BJ (cell line): ENCODE data around the gene KCTD10. TPM values are rescaled to one million over a fixed set of nuclear protein-coding genes. Genes with fewer than 3 reads are reported as not detected.
A peak's percentile ranks its signal among the peaks of the same experiment; 100 is the strongest.

Source experiments
- CTCF ChIA-PET: fragments of 350-600 bp; formaldehyde crosslinking; extraction: SDS; loops from one replicate; lab custom pipeline; 2021; ENCODE audit warnings: antibody characterized with exemption, inconsistent platforms; lab: Yijun Ruan, JAX
- POLR2A ChIA-PET: fragments of 300-600 bp; sonication (Branson Sonifier 250); formaldehyde crosslinking; extraction: SDS; loops from one replicate; lab custom pipeline; 2021; ENCODE audit warnings: antibody characterized with exemption; lab: Charles Lee
- DNase-seq: peaks from one replicate; pipeline ENCODE4 v3.0.0-alpha.2; 2011; ENCODE audit warnings: low read depth
- H3K27me3 ChIP-seq: 2 replicates; pipeline ENCODE4 v1.6.0; 2011; ENCODE audit warnings: low read length; ENCODE audit not compliant: control insufficient read depth, insufficient read depth
- H3K36me3 ChIP-seq: 2 replicates; pipeline ENCODE4 v1.5.1; 2011; ENCODE audit warnings: low read length; ENCODE audit not compliant: control insufficient read depth, insufficient read depth
- H3K4me3 ChIP-seq: 2 replicates; pipeline ENCODE4 v1.5.1; 2011; ENCODE audit warnings: low read depth, mild to moderate bottlenecking, control low read depth, low read length
- polyA minus RNA-seq: library from RNA; depleted of rRNA, polyadenylated mRNA; stranded (reverse); fragments of >200 nt; gene quantifications from 2 replicates; pipeline ENCODE4 v1.2.3, GENCODE V29; 2011; rRNA and poly(A)+ RNA removed
- polyA plus RNA-seq: library from polyadenylated mRNA; depleted of rRNA; stranded (reverse); fragments of >200 nt; gene quantifications from 2 replicates; pipeline ENCODE4 v1.2.3, GENCODE V29; 2011; rRNA removed
- TF ChIP-seq, protein P1 (sequence below): IDR thresholded peaks from 2 replicates; pipeline ENCODE4 v1.5.1; 2011; ENCODE audit warnings: low read depth, mild to moderate bottlenecking, control low read depth, inconsistent platforms, low read length, moderate library complexity; ENCODE audit not compliant: insufficient read depth

The KCTD10 gene
- polyA plus RNA-seq = 154 and 172 TPM in 2 replicates
- polyA minus RNA-seq = 322 and 463 TPM in 2 replicates

GRCh38 chr12:109477185-109477962 lies at the start of gene KCTD10, which contains the start of gene UBE3B:
KCTD10 (minus strand) TSS chr12:109477300; CDS start chr12:109477262, 38 bp downstream.
UBE3B (plus strand) TSS chr12:109477634; CDS start chr12:109483552, 5,918 bp downstream.
- TF ChIP-seq, protein P1, sequence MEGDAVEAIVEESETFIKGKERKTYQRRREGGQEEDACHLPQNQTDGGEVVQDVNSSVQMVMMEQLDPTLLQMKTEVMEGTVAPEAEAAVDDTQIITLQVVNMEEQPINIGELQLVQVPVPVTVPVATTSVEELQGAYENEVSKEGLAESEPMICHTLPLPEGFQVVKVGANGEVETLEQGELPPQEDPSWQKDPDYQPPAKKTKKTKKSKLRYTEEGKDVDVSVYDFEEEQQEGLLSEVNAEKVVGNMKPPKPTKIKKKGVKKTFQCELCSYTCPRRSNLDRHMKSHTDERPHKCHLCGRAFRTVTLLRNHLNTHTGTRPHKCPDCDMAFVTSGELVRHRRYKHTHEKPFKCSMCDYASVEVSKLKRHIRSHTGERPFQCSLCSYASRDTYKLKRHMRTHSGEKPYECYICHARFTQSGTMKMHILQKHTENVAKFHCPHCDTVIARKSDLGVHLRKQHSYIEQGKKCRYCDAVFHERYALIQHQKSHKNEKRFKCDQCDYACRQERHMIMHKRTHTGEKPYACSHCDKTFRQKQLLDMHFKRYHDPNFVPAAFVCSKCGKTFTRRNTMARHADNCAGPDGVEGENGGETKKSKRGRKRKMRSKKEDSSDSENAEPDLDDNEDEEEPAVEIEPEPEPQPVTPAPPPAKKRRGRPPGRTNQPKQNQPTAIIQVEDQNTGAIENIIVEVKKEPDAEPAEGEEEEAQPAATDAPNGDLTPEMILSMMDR = no peak
- Histone ChIP-seq H3K27me3 (no peaks in the 10 kb centered on the region), H3K36me3 (peaks cover 12% of the 10 kb centered on the region), H3K4me3 (peak within 1 kb of the TSS; percentile 84)
- POLR2A ChIA-PET = interaction anchor here (0.6 kb wide), 1 partner anchor 10 kb away, joined by 3 read pairs; no protein-coding TSS in a partner anchor
- peak; percentile 28 for DNase-seq
- CTCF ChIA-PET = interaction anchor here (0.7 to 5.8 kb wide), 5 partner anchors 8 to 49 kb away, joined by 4 to 40 read pairs (median 5); no protein-coding TSS in a partner anchor

DNA sequence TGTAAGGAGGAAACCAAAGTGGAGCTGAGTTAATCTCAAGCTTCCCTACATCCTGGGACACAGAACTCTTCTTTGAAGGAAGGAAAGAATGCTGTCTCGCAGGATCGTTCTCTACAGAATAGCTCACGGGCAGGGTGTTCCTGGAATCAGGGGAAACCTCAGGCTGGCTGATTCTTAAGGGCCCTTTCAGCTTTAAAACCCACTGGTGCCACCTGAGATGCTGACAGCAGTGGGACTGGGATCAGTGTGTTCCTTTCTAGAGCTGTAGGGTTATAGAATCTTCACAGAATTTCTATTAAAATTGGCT lies 48.1 kb upstream of the KCTD10 start:
- ChIA-PET POLR2A (interaction anchor here (0.8 kb wide), 1 partner anchor 252 kb away, joined by 3 read pairs; no protein-coding TSS in a partner anchor), CTCF (interaction anchor here (1.1 to 2.6 kb wide), 3 partner anchors 11 to 249 kb away, joined by 3 to 10 read pairs (median 5); no protein-coding TSS in a partner anchor)
- no peak for DNase-seq
- TF ChIP-seq, protein P1 = no peak
- Histone ChIP-seq H3K27me3 (no peaks in the 10 kb centered on the region), H3K4me3 (no peak overlapping the region), H3K36me3 (peaks cover 33% of the 10 kb centered on the region)

DNA sequence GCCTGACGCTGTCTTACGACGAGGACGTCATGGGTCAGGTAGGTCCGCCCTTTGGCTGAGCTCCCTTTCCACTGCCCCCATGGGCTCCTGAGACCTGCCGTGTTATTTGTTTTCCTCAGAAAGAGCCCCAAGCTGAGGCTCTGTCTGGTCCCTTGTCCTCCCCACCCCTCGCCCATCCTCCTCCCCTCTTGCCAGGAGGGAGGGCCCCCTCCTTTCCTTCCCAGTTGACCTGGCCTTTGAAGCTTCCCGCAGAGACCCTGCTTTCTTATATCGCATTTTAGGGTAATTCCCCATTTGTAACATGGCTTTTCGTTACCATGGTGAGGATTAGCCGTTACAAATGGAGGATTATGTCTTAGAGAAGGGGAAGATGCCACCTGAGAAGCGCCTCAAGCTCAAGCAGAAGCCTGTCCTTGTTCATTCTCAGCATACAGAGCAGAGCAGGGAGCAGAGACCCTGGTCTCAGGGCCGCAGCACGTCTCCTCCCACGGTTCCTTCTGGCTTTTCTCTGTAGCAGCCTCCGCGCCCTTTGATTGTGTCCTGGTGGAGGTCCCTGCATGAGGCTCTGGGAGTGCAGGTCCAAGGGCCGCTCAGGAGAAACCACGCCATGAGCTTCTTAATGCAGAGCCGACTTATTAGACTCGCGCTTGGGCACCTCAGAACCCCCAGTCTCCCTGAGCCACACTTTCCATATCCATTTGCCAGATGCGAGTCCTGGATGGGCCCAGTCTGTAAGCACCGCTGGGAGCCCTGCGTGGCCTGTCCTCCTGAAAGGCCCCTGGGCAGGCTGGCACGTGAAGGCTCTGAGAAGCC lies 47.6 kb upstream of the KCTD10 start:
- CTCF ChIA-PET = interaction anchor here (1.6 to 2.6 kb wide), 3 partner anchors 26 to 250 kb away, joined by 4 to 10 read pairs (median 5); no protein-coding TSS in a partner anchor

GRCh38 chr12:109523504-109523903 lies 46.4 kb upstream of the KCTD10 start:
- CTCF ChIA-PET = interaction anchor here (0.5 to 2.6 kb wide), 7 partner anchors 10 to 1216 kb away, joined by 3 to 10 read pairs (median 4); no protein-coding TSS in a partner anchor
- TF ChIP-seq, protein P1 = no peak
- Histone ChIP-seq H3K36me3 (peaks cover 38% of the 10 kb centered on the region), H3K27me3 (no peaks in the 10 kb centered on the region), H3K4me3 (no peak overlapping the region)
- POLR2A ChIA-PET = no interaction called here
- DNase-seq = no peak

More for the DNA sequence above, 47.6 kb upstream of the KCTD10 start:
- TF ChIP-seq, protein P1 = no peak
- H3K4me3 ChIP-seq = no peak overlapping the region
- H3K27me3 ChIP-seq = no peaks in the 10 kb centered on the region
- DNase-seq = no peak
- POLR2A ChIA-PET = interaction anchor here (0.8 kb wide), 1 partner anchor 253 kb away, joined by 3 read pairs; no protein-coding TSS in a partner anchor
- peaks cover 36% of the 10 kb centered on the region for H3K36me3 ChIP-seq
